Sigmoid colon (tissue), 4 donors: ENCODE results near the gene KRT80.

Source experiments
- EP300 ChIP-seq, 4 donors: sonication (generic); formaldehyde crosslinking; IDR thresholded peaks; one replicate each; pipeline ENCODE4 v1.6.1; 2017; ENCODE audit warnings: antibody characterized with exemption in 4 of 4
- POLR2AphosphoS5 ChIP-seq, 4 donors: sonication (generic); formaldehyde crosslinking; IDR thresholded peaks; one replicate each; pipeline ENCODE4 v1.6.1; 2017; ENCODE audit warnings: antibody characterized with exemption in 4 of 4
- TF ChIP-seq, protein P1 (sequence below), 4 experiments: fragments of 450-650 bp in 3 of 4; fragments of 200-600 bp in 1 of 4; IDR thresholded peaks; one replicate each; pipeline ENCODE4 v1.5.1; 2016 to 2019; ENCODE audit warnings: antibody characterized with exemption in 4 of 4, mild to moderate bottlenecking in 3 of 4, moderate library complexity in 2 of 4

GRCh38 chr12:52221912-52222457 is 30.2 kb upstream of the KRT80 start:
- TF ChIP-seq, protein P1, sequence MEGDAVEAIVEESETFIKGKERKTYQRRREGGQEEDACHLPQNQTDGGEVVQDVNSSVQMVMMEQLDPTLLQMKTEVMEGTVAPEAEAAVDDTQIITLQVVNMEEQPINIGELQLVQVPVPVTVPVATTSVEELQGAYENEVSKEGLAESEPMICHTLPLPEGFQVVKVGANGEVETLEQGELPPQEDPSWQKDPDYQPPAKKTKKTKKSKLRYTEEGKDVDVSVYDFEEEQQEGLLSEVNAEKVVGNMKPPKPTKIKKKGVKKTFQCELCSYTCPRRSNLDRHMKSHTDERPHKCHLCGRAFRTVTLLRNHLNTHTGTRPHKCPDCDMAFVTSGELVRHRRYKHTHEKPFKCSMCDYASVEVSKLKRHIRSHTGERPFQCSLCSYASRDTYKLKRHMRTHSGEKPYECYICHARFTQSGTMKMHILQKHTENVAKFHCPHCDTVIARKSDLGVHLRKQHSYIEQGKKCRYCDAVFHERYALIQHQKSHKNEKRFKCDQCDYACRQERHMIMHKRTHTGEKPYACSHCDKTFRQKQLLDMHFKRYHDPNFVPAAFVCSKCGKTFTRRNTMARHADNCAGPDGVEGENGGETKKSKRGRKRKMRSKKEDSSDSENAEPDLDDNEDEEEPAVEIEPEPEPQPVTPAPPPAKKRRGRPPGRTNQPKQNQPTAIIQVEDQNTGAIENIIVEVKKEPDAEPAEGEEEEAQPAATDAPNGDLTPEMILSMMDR (IDR thresholded peaks at IDR 0.05) = peak in 2 of 4 experiments; percentile 20 to 26
- TF ChIP-seq EP300 (IDR thresholded peaks at IDR 0.05) (no peak), POLR2AphosphoS5 (IDR thresholded peaks at IDR 0.05) (no peak)
